WTC11 (cell line): ENCODE data around the gene CD247. TPM values are rescaled to one million over a fixed set of nuclear protein-coding genes. Genes with fewer than 3 reads are reported as not detected.

Experiments used
- ATAC-seq: fragments of 200-7000 bp; cut with Tn5 transposase; 2 replicates; pipeline ENCODE4 v1.10.0; 2021; ENCODE audit warnings: mild to moderate bottlenecking, moderate library complexity
- CTCF ChIA-PET: fragments of 300-600 bp; sonication (Branson Sonifier 250); formaldehyde crosslinking; loops from one replicate; lab custom pipeline; 2021; ENCODE audit warnings: antibody characterized with exemption; lab: Charles Lee
- POLR2A ChIA-PET: fragments of 350-600 bp; sonication (Branson Sonifier 250); formaldehyde crosslinking; loops from one replicate; lab custom pipeline; 2021; ENCODE audit warnings: antibody characterized with exemption; lab: Charles Lee
- DNase-seq: peaks from one replicate; pipeline ENCODE4 v3.0.0; 2021; ENCODE audit warnings: low spot score
- H3K27ac Mint-ChIP-seq: 2 replicates; pipeline ENCODE4 v1.8.0; 2021; ENCODE audit warnings: mixed read lengths
- H3K27me3 Mint-ChIP-seq: 2 replicates; pipeline ENCODE4 v1.8.0; 2021; ENCODE audit warnings: low read depth, mild to moderate bottlenecking, moderate library complexity, mixed read lengths
- H3K36me3 Mint-ChIP-seq: 2 replicates; pipeline ENCODE4 v1.8.0; 2021; ENCODE audit warnings: mixed read lengths
- H3K4me1 Mint-ChIP-seq: 2 replicates; pipeline ENCODE4 v1.8.0; 2022; ENCODE audit warnings: mixed read lengths
- H3K4me3 Mint-ChIP-seq: 2 replicates; pipeline ENCODE4 v1.8.0; 2021; ENCODE audit warnings: mild to moderate bottlenecking, moderate library complexity, mixed read lengths
- H3K9me3 Mint-ChIP-seq: 2 replicates; pipeline ENCODE4 v1.8.0; 2021; ENCODE audit warnings: mixed read lengths
- ATF6 ChIP-seq: sonication (generic); formaldehyde crosslinking; IDR thresholded peaks from 2 replicates; pipeline ENCODE4 v1.8.1; 2023; ENCODE audit warnings: mild to moderate bottlenecking, missing genetic modification reagents
- CDX4 ChIP-seq: fragments of 250-450 bp; sonication (Bioruptor Pico); IDR thresholded peaks from 2 replicates; pipeline ENCODE4 v1.9.0; 2021; ENCODE audit warnings: moderate library complexity, mild to moderate bottlenecking, inconsistent platforms, borderline replicate concordance
- CREB1 ChIP-seq: sonication (generic); formaldehyde crosslinking; IDR thresholded peaks from 2 replicates; pipeline ENCODE4 v1.8.0; 2023; ENCODE audit warnings: mild to moderate bottlenecking, missing genetic modification reagents
- HMGA2 ChIP-seq: fragments of 250-450 bp; sonication (Bioruptor Pico); IDR thresholded peaks from 2 replicates; pipeline ENCODE4 v1.4.0; 2021; ENCODE audit warnings: mild to moderate bottlenecking, moderate library complexity
- MLX ChIP-seq: sonication (generic); formaldehyde crosslinking; IDR thresholded peaks from 2 replicates; pipeline ENCODE4 v1.8.1; 2023; ENCODE audit warnings: mild to moderate bottlenecking, missing genetic modification reagents, moderate library complexity
- USF2 ChIP-seq: sonication (generic); formaldehyde crosslinking; IDR thresholded peaks from 2 replicates; pipeline ENCODE4 v1.8.1; 2023; ENCODE audit warnings: mild to moderate bottlenecking, missing genetic modification reagents, moderate library complexity
- ZBTB43 ChIP-seq: sonication (generic); formaldehyde crosslinking; IDR thresholded peaks from 2 replicates; pipeline ENCODE4 v1.8.1; 2023; ENCODE audit warnings: mild to moderate bottlenecking, missing genetic modification reagents
- ZNF263 ChIP-seq: sonication (generic); formaldehyde crosslinking; IDR thresholded peaks from 2 replicates; pipeline ENCODE4 v1.8.1; 2022; ENCODE audit warnings: low read depth, mild to moderate bottlenecking, moderate library complexity, missing genetic modification reagents
- total RNA-seq: library from RNA; stranded (reverse); gene quantifications from 3 replicates; pipeline ENCODE4 v1.2.3, GENCODE V29; 2021
- TF ChIP-seq, protein P1 (sequence below): fragments of 250-450 bp; sonication (Bioruptor Pico); IDR thresholded peaks from 2 replicates; pipeline ENCODE4 v1.9.0; 2021; ENCODE audit warnings: mild to moderate bottlenecking

The CD247 gene
- total RNA-seq, 1 experiment from 2014 or later, result 1.8 TPM

DNA sequence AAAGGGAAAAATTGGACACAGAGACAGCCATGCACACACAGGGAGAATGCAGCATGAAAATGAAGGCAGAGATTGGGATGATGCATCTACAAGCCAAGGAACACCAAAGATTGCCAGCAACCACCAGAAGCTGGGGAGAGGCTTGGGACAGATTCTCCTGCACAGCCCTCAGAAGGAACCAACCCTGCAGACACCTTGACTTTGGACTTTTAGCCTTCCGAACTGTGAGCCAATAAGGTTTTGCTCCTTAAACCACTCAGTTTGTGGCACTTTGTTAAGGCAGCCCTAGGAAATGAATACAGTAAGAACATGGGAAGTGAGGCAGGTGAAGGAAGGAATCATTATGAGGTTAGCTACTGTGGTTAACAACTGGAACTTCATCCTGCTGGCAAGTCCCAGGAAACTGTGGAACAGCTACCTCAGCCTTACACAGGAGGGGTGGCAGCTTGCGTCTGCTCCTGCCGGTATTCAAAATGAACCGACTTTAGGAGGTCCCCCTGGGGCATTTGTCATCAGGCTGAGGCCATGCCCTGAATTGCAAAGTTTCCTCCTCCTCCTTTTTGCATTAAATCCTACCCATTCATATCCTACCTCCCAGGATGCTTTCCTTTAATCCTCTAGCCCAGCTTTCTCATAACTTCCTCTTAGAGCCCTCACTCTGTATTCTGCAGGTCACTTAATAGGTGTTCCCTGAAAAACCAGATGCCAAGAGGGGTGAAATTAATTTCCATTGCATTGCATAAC is 15.4 kb downstream of the CD247 start:
- POLR2A ChIA-PET, result interaction anchor here (0.6 kb wide), 1 partner anchor 223 kb away, joined by 3 read pairs; no protein-coding TSS in a partner anchor
- H3K36me3 Mint-ChIP-seq, result no peaks in the 10 kb centered on the region
- TF ChIP-seq USF2 (CRISPR knock-in tag) (no peak), ZBTB43 (no peak), CREB1 (CRISPR knock-in tag) (no peak), CDX4 (CRISPR knock-in tag) (no peak), HMGA2 (CRISPR knock-in tag) (no peak)
- TF ChIP-seq, protein P1, sequence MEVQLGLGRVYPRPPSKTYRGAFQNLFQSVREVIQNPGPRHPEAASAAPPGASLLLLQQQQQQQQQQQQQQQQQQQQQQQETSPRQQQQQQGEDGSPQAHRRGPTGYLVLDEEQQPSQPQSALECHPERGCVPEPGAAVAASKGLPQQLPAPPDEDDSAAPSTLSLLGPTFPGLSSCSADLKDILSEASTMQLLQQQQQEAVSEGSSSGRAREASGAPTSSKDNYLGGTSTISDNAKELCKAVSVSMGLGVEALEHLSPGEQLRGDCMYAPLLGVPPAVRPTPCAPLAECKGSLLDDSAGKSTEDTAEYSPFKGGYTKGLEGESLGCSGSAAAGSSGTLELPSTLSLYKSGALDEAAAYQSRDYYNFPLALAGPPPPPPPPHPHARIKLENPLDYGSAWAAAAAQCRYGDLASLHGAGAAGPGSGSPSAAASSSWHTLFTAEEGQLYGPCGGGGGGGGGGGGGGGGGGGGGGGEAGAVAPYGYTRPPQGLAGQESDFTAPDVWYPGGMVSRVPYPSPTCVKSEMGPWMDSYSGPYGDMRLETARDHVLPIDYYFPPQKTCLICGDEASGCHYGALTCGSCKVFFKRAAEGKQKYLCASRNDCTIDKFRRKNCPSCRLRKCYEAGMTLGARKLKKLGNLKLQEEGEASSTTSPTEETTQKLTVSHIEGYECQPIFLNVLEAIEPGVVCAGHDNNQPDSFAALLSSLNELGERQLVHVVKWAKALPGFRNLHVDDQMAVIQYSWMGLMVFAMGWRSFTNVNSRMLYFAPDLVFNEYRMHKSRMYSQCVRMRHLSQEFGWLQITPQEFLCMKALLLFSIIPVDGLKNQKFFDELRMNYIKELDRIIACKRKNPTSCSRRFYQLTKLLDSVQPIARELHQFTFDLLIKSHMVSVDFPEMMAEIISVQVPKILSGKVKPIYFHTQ (CRISPR knock-in tag), result no peak
- no peak for DNase-seq
- peaks cover 36% of the 10 kb centered on the region for H3K4me1 Mint-ChIP-seq
- H3K9me3 Mint-ChIP-seq, result no peaks in the 10 kb centered on the region
- no peak overlapping the region for H3K27ac Mint-ChIP-seq
- CTCF ChIA-PET, result interaction anchor here (1.8 kb wide), 1 partner anchor 37 kb away, joined by 5 read pairs; no protein-coding TSS in a partner anchor
- no peak overlapping the region for H3K4me3 Mint-ChIP-seq
- ATAC-seq, result peak; percentile 86
- H3K27me3 Mint-ChIP-seq, result no peaks in the 10 kb centered on the region

- ChIA-PET CTCF (interaction anchor here (1.8 kb wide), 1 partner anchor 38 kb away, joined by 5 read pairs; no protein-coding TSS in a partner anchor), POLR2A (interaction anchor here (0.6 kb wide), 1 partner anchor 222 kb away, joined by 3 read pairs; no protein-coding TSS in a partner anchor)
- peaks cover 36% of the 10 kb centered on the region for H3K4me1 Mint-ChIP-seq
- no peak overlapping the region for H3K4me3 Mint-ChIP-seq
- no peaks in the 10 kb centered on the region for H3K9me3 Mint-ChIP-seq
- no peaks in the 10 kb centered on the region for H3K27me3 Mint-ChIP-seq
- TF ChIP-seq ZNF263, result no peak
- TF ChIP-seq ATF6, result no peak
- TF ChIP-seq, protein P1 (CRISPR knock-in tag), result no peak
- no peak for TF ChIP-seq MLX (CRISPR knock-in tag)
- H3K36me3 Mint-ChIP-seq, result no peaks in the 10 kb centered on the region
- no peak overlapping the region for H3K27ac Mint-ChIP-seq
- DNase-seq, result no peak
- ATAC-seq, result no peak
Measured at GRCh38 chr1:167502192-167502551, 16.2 kb downstream of the CD247 start.
